A204.1 (cell line): Measurements from ENCODE around the gene IL26.

Source experiments
- FAIRE-seq: peaks from 2 replicates; lab custom pipeline; 2012; peaks lifted over from hg19 to GRCh38; lab: Jason Lieb, UNC

IL26 gene

GRCh38 chr12:68225576-68226476 lies at the start of gene IL26:
Gene IL26 (minus strand): TSS chr12:68225810. CDS start chr12:68225756, 54 bp downstream.
- FAIRE-seq: no peak

GRCh38 chr12:68272732-68273131 lies 47.1 kb upstream of the IL26 start:
- no peak for FAIRE-seq

- no peak for FAIRE-seq
These were observed 45.7 kb upstream of the IL26 start for GRCh38 chr12:68271346-68271745.

GRCh38 chr12:68270358-68270757 lies 44.7 kb upstream of the IL26 start:
- FAIRE-seq: no peak

GRCh38 chr12:68269779-68270178 lies 44.2 kb upstream of the IL26 start:
- FAIRE-seq: no peak

- FAIRE-seq: no peak
These were observed 43.4 kb upstream of the IL26 start for GRCh38 chr12:68268967-68269366.

- no peak for FAIRE-seq
These were observed 42.3 kb upstream of the IL26 start for GRCh38 chr12:68267892-68268396.

- FAIRE-seq: no peak
These were observed 39.2 kb upstream of the IL26 start for GRCh38 chr12:68264857-68265256.

GRCh38 chr12:68264158-68264855 lies 38.7 kb upstream of the IL26 start:
- no peak for FAIRE-seq

GRCh38 chr12:68263366-68263765 lies 37.8 kb upstream of the IL26 start:
- no peak for FAIRE-seq

- FAIRE-seq: no peak
These were observed 36.3 kb upstream of the IL26 start for GRCh38 chr12:68261896-68262295.

- FAIRE-seq: no peak
These were observed 34.5 kb upstream of the IL26 start for GRCh38 chr12:68260153-68260552.

GRCh38 chr12:68259318-68259940 lies 33.8 kb upstream of the IL26 start:
- FAIRE-seq: no peak

GRCh38 chr12:68253504-68253903 lies 27.9 kb upstream of the IL26 start, which contains the start of gene IL22:
Gene IL22 (minus strand): TSS chr12:68253604. CDS start chr12:68253448, 156 bp downstream.
- no peak for FAIRE-seq

- FAIRE-seq: no peak
These were observed 26.5 kb upstream of the IL26 start for GRCh38 chr12:68252077-68252476.

GRCh38 chr12:68250454-68250853 lies 24.8 kb upstream of the IL26 start:
- no peak for FAIRE-seq

- FAIRE-seq: no peak
These were observed 22.2 kb upstream of the IL26 start for GRCh38 chr12:68247785-68248184.

- no peak for FAIRE-seq
These were observed 20.7 kb upstream of the IL26 start for GRCh38 chr12:68246350-68246749.

GRCh38 chr12:68245180-68246021 lies 19.8 kb upstream of the IL26 start:
- no peak for FAIRE-seq

GRCh38 chr12:68242777-68243176 lies 17.2 kb upstream of the IL26 start:
- FAIRE-seq: no peak

- FAIRE-seq: no peak
These were observed 15.4 kb upstream of the IL26 start for GRCh38 chr12:68240975-68241374.

- no peak for FAIRE-seq
These were observed 14.5 kb upstream of the IL26 start for GRCh38 chr12:68240079-68240478.
